CD4-positive, alpha-beta memory T cell (primary cell): ENCODE measurements around the gene SGCG. TPM values are rescaled to one million over a fixed set of nuclear protein-coding genes. Genes with fewer than 3 reads are reported as not detected.
"Not testable (repeated sequence)": the region's sequence is repeated elsewhere in the genome, so short reads cannot be mapped to it uniquely, and the experiment has no call there.

Experiments used
- CTCF ChIA-PET: fragments of 350-600 bp; sonication (Branson Sonifier 250); formaldehyde crosslinking; loops from one replicate; lab custom pipeline; 2021; ENCODE audit warnings: inconsistent platforms; ENCODE audit not compliant: partially characterized antibody; lab: Charles Lee
- POLR2A ChIA-PET: fragments of 350-600 bp; sonication (Branson Sonifier 250); formaldehyde crosslinking; loops from one replicate; lab custom pipeline; 2021; ENCODE audit not compliant: partially characterized antibody; lab: Charles Lee
- DNase-seq, 5 donors: peaks; one replicate each; pipeline versions ENCODE4 v3.0.0 to v3.0.0-alpha.2; 2020 to 2022; ENCODE audit warnings: mixed read lengths in 1 of 5
- H3K27ac ChIP-seq: one replicate; pipeline ENCODE4 v1.7.0; 2013; ENCODE audit warnings: low read depth, low read length
- H3K27me3 ChIP-seq: 2 replicates; pipeline ENCODE4 v1.7.0; 2013; ENCODE audit warnings: mild to moderate bottlenecking, low read length, moderate library complexity; ENCODE audit not compliant: insufficient read depth
- H3K36me3 ChIP-seq: 2 replicates; pipeline ENCODE4 v1.7.0; 2013; ENCODE audit warnings: mild to moderate bottlenecking, low read length, moderate library complexity; ENCODE audit not compliant: insufficient read depth
- H3K4me1 ChIP-seq: 2 replicates; pipeline ENCODE4 v1.7.0; 2013; ENCODE audit warnings: mild to moderate bottlenecking, low read length, moderate library complexity; ENCODE audit not compliant: insufficient read depth
- H3K4me3 ChIP-seq, 2 donors: one replicate each; pipeline ENCODE4 v1.7.0; 2013; ENCODE audit warnings: low read length in 2 of 2, mild to moderate bottlenecking in 1 of 2
- H3K9me3 ChIP-seq, 2 donors: one replicate each; pipeline ENCODE4 v1.7.0; 2013; ENCODE audit warnings: low read length in 2 of 2, control low read depth in 1 of 2; ENCODE audit not compliant: control insufficient read depth in 1 of 2
- H3K27ac Mint-ChIP-seq, 7 donors: one replicate each; pipeline ENCODE4 v1.8.0; 2020 to 2021; ENCODE audit warnings: mixed read lengths in 7 of 7, mild to moderate bottlenecking in 6 of 7, inconsistent platforms in 3 of 7, moderate library complexity in 3 of 7
- H3K27me3 Mint-ChIP-seq, 2 donors: one replicate each; pipeline ENCODE4 v1.8.0; 2020 to 2021; ENCODE audit warnings: mixed read lengths in 2 of 2
- H3K36me3 Mint-ChIP-seq, 2 donors: one replicate each; pipeline ENCODE4 v1.8.0; 2020 to 2021; ENCODE audit warnings: mixed read lengths in 2 of 2, inconsistent platforms in 1 of 2, mild to moderate bottlenecking in 1 of 2
- H3K4me1 Mint-ChIP-seq, 4 donors: one replicate each; pipeline ENCODE4 v1.8.0; 2020 to 2021; ENCODE audit warnings: mixed read lengths in 4 of 4, mild to moderate bottlenecking in 1 of 4
- H3K4me3 Mint-ChIP-seq, 8 donors: one replicate each; pipeline ENCODE4 v1.8.0; 2020 to 2021; ENCODE audit warnings: mixed read lengths in 8 of 8, mild to moderate bottlenecking in 7 of 8, moderate library complexity in 6 of 8, inconsistent platforms in 3 of 8
- H3K9me3 Mint-ChIP-seq, 8 donors: one replicate each; pipeline ENCODE4 v1.8.0; 2020 to 2021; ENCODE audit warnings: mixed read lengths in 8 of 8, mild to moderate bottlenecking in 5 of 8, inconsistent platforms in 3 of 8, moderate library complexity in 1 of 8
- intact Hi-C: fragments of 100-400 bp; cut with micrococcal nuclease; formaldehyde crosslinking; loops from one replicate; pipeline ENCODE4 v1.15.1; 2023
- polyA plus RNA-seq, 2 donors: library from polyadenylated mRNA; unstranded; fragments of 300-500 nt; fragmentation: Illumina TruSeq; gene quantifications; one replicate each; pipeline ENCODE4 v1.2.3, GENCODE V29; 2021
- total RNA-seq, 2 experiments: library from RNA; stranded (reverse); gene quantifications; one replicate each; pipeline ENCODE4 v1.2.3, GENCODE V29; 2021

Gene SGCG
- total and polyA plus RNA-seq, 4 experiments from 2014 or later: not detected

DNA sequence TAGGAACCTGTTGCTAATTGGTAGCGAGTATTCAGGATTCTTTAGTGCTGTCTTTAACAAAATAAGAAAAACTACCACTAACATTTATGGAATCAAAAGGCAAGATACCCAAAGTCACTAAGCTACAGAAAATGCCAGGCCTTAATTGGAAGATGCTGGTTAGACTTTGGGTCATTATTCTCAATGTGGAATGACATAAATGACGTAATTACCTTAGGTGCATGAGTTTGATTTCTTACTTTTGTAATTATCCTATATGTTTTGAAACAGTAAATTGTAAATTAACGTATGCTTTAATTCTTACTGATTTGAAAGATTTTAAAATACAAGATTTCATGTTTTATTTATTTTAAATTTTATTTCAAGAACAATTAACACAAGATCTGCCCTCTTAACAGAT lies 25.0 kb downstream of the SGCG start:
- H3K27ac ChIP-seq: no peak overlapping the region
- no peak for DNase-seq
- H3K36me3 Mint-ChIP-seq: no peaks in the 10 kb centered on the region
- peaks cover 6 to 7% of the 10 kb centered on the region in 2 donors for H3K27me3 Mint-ChIP-seq
- H3K9me3 ChIP-seq: no peaks in the 10 kb centered on the region
- H3K4me1 ChIP-seq: no peaks in the 10 kb centered on the region
- peaks cover 0 to 4% (median 0%) of the 10 kb centered on the region in 8 donors for H3K9me3 Mint-ChIP-seq
- H3K36me3 ChIP-seq: no peaks in the 10 kb centered on the region
- H3K4me1 Mint-ChIP-seq: no peaks in the 10 kb centered on the region
- H3K4me3 Mint-ChIP-seq: no peak overlapping the region
- H3K27ac Mint-ChIP-seq: no peak overlapping the region
- ChIA-PET POLR2A (no interaction called here), CTCF (no interaction called here)
- H3K27me3 ChIP-seq: no peaks in the 10 kb centered on the region
- H3K4me3 ChIP-seq: no peak overlapping the region
- intact Hi-C loops: no loop called here

DNA sequence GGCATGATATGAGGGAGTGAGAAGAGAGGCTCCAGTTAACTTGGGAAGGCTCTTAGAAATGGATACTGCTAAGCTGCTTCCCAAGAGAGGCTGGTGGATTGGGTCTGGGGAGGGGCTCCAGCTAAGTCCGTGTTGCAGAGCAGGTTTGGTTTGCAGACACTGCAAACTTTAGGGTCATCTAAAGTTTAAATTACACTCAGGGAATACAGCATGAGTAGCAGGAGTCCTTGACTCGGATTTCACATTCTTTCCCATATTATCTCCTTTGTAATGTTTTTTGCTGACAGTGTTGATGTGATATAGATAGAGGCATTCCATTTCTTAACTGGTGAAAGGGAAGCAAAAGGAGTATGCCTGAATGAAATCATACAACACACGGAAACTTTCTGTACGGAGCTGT lies 31.9 kb downstream of the SGCG start:
- Mint-ChIP-seq H3K36me3 (no peaks in the 10 kb centered on the region), H3K4me1 (no peaks in the 10 kb centered on the region), H3K27me3 (peaks cover 0 to 4% of the 10 kb centered on the region in 2 donors), H3K4me3 (no peak overlapping the region), H3K27ac (no peak overlapping the region), H3K9me3 (peaks cover 0 to 19% (median 11%) of the 10 kb centered on the region in 8 donors)
- DNase-seq: no peak
- Histone ChIP-seq H3K9me3 (no peaks in the 10 kb centered on the region), H3K27me3 (no peaks in the 10 kb centered on the region), H3K27ac (no peak overlapping the region), H3K36me3 (no peaks in the 10 kb centered on the region), H3K4me1 (no peaks in the 10 kb centered on the region), H3K4me3 (no peak overlapping the region)
- intact Hi-C loops: no loop called here
- POLR2A ChIA-PET: no interaction called here
- CTCF ChIA-PET: no interaction called here

DNA sequence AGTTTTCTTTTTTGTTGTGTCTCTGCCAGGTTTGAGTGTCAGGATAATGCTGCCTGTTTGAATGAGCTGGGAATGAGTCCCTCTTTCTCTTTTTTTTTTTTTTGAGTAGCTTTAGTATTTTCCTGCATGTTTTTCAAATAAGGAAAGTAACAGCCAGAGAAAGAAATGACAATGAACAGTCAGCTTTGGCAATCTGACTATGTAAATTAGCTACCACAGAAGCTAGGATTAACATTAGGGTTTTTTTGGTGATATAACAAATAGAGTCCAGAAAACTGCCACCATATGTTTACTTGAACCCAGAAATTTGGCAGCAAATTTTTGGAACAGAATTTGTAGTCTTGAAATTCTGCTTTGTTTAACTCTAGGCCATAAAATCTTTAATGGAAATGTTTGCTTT lies 50.5 kb downstream of the SGCG start:
- H3K36me3 ChIP-seq: no peaks in the 10 kb centered on the region
- no peak overlapping the region for H3K4me3 Mint-ChIP-seq
- H3K36me3 Mint-ChIP-seq: no peaks in the 10 kb centered on the region
- POLR2A ChIA-PET: no interaction called here
- no peak overlapping the region for H3K4me3 ChIP-seq
- H3K9me3 ChIP-seq: no peaks in the 10 kb centered on the region
- H3K27ac ChIP-seq: no peak overlapping the region
- H3K27ac Mint-ChIP-seq: no peak overlapping the region
- H3K9me3 Mint-ChIP-seq: peaks cover 0 to 2% (median 0%) of the 10 kb centered on the region in 8 donors
- H3K4me1 ChIP-seq: no peaks in the 10 kb centered on the region
- H3K27me3 ChIP-seq: no peaks in the 10 kb centered on the region
- no peak for DNase-seq
- no peaks in the 10 kb centered on the region for H3K4me1 Mint-ChIP-seq
- intact Hi-C loops: no loop called here
- H3K27me3 Mint-ChIP-seq: peaks cover 10 to 12% of the 10 kb centered on the region in 2 donors
- CTCF ChIA-PET: no interaction called here

DNA sequence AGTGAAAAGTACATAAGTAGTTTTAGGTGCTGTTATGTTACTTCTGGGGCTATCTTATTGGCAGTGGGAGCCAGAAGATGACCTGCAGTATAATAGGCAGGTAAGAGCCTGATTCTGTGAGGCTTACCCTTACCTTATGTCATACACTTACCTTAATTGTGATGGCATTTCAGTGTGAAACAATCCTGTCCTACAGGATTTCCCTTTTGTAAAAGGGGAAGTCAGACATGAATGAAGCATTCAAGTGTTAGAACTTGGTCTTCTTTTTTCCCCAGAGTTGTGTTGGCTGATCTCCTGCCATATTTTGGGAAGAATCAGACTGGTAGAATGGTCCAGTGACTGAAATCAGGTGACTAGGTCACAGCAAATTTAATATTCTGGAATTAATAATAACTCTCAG lies 55.2 kb downstream of the SGCG start:
- no peaks in the 10 kb centered on the region for H3K4me1 ChIP-seq
- Mint-ChIP-seq H3K27me3 (peaks cover 5 to 8% of the 10 kb centered on the region in 2 donors), H3K9me3 (peaks cover 0 to 3% (median 0%) of the 10 kb centered on the region in 8 donors), H3K4me3 (no peak overlapping the region), H3K27ac (no peak overlapping the region), H3K4me1 (no peaks in the 10 kb centered on the region), H3K36me3 (no peaks in the 10 kb centered on the region)
- ChIA-PET CTCF (no interaction called here), POLR2A (no interaction called here)
- no peaks in the 10 kb centered on the region for H3K27me3 ChIP-seq
- no peak for DNase-seq
- H3K4me3 ChIP-seq: no peak overlapping the region
- H3K27ac ChIP-seq: no peak overlapping the region
- H3K36me3 ChIP-seq: no peaks in the 10 kb centered on the region
- H3K9me3 ChIP-seq: no peaks in the 10 kb centered on the region
- intact Hi-C loops: no loop called here

DNA sequence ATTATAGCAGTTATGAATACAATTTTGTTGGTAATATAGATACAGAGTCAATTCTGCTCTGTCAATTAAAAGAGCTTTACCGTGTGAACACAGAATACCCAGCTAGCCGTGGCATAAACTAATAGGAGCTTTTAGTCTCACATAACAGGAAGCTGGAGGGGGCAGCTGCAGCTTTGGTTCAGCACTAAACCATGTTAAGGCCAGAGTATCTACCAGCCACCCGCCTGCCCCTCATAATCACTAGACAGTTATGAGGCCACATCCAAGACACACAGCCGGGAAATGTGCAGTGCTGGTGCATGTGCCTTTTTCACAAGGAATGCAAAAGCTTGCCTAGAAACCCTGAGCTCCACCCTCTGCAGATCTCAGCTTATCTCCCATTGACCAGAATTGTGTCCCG lies 62.3 kb downstream of the SGCG start:
- no peak overlapping the region for H3K27ac Mint-ChIP-seq
- H3K4me1 Mint-ChIP-seq: no peaks in the 10 kb centered on the region
- Histone ChIP-seq H3K27ac (no peak overlapping the region), H3K4me1 (no peaks in the 10 kb centered on the region), H3K9me3 (no peaks in the 10 kb centered on the region), H3K27me3 (no peaks in the 10 kb centered on the region), H3K4me3 (no peak overlapping the region), H3K36me3 (no peaks in the 10 kb centered on the region)
- H3K9me3 Mint-ChIP-seq: peaks cover 0 to 3% (median 0%) of the 10 kb centered on the region in 8 donors
- H3K27me3 Mint-ChIP-seq: peaks cover 4 to 8% of the 10 kb centered on the region in 2 donors
- intact Hi-C loops: no loop called here
- ChIA-PET CTCF (no interaction called here), POLR2A (no interaction called here)
- no peak for DNase-seq
- no peak overlapping the region for H3K4me3 Mint-ChIP-seq
- H3K36me3 Mint-ChIP-seq: no peaks in the 10 kb centered on the region

DNA sequence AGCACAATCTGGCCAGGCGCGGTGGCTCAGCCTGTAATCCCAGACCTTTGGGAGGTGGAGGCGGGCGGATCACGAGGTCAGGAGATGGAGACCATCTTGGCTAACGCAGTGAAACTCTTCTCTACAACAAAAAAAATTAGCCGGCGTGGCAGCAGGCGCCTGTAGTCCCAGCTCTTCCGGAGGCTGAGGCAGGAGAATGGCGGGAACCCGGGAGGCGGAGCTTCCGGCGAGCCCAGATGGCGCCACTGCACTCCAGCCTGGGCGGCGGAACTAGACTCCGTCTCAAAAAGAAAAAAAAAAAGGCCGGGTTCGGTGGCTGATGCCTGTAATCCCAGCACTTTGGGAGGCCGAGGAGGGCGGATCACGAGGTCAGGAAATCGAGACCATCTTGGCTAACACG lies 67.6 kb downstream of the SGCG start:
- POLR2A ChIA-PET, H3K27ac Mint-ChIP-seq, CTCF ChIA-PET, H3K4me3 ChIP-seq, H3K9me3 Mint-ChIP-seq, H3K27ac ChIP-seq, H3K27me3 ChIP-seq, H3K4me3 Mint-ChIP-seq, H3K36me3 Mint-ChIP-seq, H3K27me3 Mint-ChIP-seq, H3K4me1 ChIP-seq, H3K9me3 ChIP-seq, H3K4me1 Mint-ChIP-seq, H3K36me3 ChIP-seq, DNase-seq, intact Hi-C loops: not testable (repeated sequence)

DNA sequence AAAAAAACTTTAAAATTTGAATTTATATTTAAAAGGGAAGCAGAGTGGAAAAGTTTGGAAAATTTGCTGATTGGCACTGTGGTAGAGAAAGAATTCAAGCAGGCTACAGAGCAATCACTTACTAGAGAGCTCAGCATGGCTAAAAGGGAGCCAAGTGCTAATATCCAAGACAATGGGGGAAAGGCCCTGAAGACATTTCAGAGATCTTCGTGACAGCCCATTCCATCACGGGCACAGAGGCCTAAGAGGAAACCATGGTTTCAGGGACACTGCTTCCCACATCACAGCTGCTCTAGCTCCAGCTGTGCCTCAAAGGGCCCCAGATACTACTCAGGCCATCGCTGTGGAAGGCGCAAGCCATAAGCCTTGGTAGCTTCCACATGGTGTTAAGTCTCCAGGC lies 73.7 kb downstream of the SGCG start:
- ChIA-PET POLR2A (no interaction called here), CTCF (no interaction called here)
- Mint-ChIP-seq H3K9me3 (peaks cover 0 to 13% (median 6%) of the 10 kb centered on the region in 8 donors), H3K4me1 (no peaks in the 10 kb centered on the region), H3K27me3 (peaks cover 8 to 15% of the 10 kb centered on the region in 2 donors), H3K4me3 (no peak overlapping the region), H3K36me3 (no peaks in the 10 kb centered on the region), H3K27ac (no peak overlapping the region)
- H3K4me3 ChIP-seq: no peak overlapping the region
- intact Hi-C loops: no loop called here
- no peaks in the 10 kb centered on the region for H3K27me3 ChIP-seq
- no peaks in the 10 kb centered on the region for H3K9me3 ChIP-seq
- no peaks in the 10 kb centered on the region for H3K36me3 ChIP-seq
- H3K27ac ChIP-seq: no peak overlapping the region
- DNase-seq: no peak
- H3K4me1 ChIP-seq: no peaks in the 10 kb centered on the region

DNA sequence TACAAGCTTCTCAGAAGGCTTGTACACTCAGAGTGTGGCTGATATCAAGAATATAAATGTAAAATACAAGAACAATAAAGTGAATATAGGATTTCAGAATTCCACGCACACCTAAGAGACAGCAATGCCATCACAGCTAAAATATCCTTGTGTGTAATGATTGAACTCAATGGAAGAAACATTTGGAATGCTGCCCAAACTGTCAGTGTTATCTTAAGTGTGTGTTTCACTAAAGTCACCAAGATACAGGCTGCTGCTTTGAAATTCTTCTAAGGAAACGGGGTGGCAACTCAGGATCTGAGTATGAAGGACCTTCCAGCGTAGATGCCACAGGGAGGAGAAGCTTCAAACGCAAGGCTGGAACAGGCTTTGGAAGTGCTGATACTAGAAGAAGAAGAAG lies 86.8 kb downstream of the SGCG start:
- H3K4me3 Mint-ChIP-seq: no peak overlapping the region
- no peak overlapping the region for H3K4me3 ChIP-seq
- peaks cover 0 to 4% (median 0%) of the 10 kb centered on the region in 8 donors for H3K9me3 Mint-ChIP-seq
- ChIA-PET POLR2A (no interaction called here), CTCF (no interaction called here)
- no peaks in the 10 kb centered on the region for H3K4me1 ChIP-seq
- no peaks in the 10 kb centered on the region for H3K9me3 ChIP-seq
- H3K27ac ChIP-seq: no peak overlapping the region
- no peak for DNase-seq
- peaks cover 1 to 5% of the 10 kb centered on the region in 2 donors for H3K27me3 Mint-ChIP-seq
- H3K27ac Mint-ChIP-seq: no peak overlapping the region
- no peaks in the 10 kb centered on the region for H3K27me3 ChIP-seq
- H3K36me3 Mint-ChIP-seq: no peaks in the 10 kb centered on the region
- intact Hi-C loops: no loop called here
- peaks cover 0 to 1% (median 0%) of the 10 kb centered on the region in 4 donors for H3K4me1 Mint-ChIP-seq
- no peaks in the 10 kb centered on the region for H3K36me3 ChIP-seq
